ES-I3 (cell line): ENCODE data around the gene KIAA1217.

Source experiments
- H3K36me3 ChIP-seq: 2 replicates; pipeline ENCODE4 v1.6.1; 2013; ENCODE audit warnings: mild to moderate bottlenecking, low read length, control low read depth, moderate library complexity; ENCODE audit not compliant: insufficient read depth
- H3K4me1 ChIP-seq: 2 replicates; pipeline ENCODE4 v1.6.1; 2013; ENCODE audit warnings: mild to moderate bottlenecking, control low read depth, low read length; ENCODE audit not compliant: insufficient read depth
- H3K9ac ChIP-seq: 2 replicates; pipeline ENCODE4 v1.6.1; 2013; ENCODE audit warnings: low read depth, mild to moderate bottlenecking, low read length, moderate library complexity
- H3K9me3 ChIP-seq: 2 replicates; pipeline ENCODE4 v1.6.1; 2013; ENCODE audit warnings: mild to moderate bottlenecking, low read length, moderate library complexity; ENCODE audit not compliant: control insufficient read depth, insufficient read depth

KIAA1217 gene

GRCh38 chr10:24242562-24242961 lies 33.6 kb downstream of the KIAA1217 start:
- H3K9me3 ChIP-seq: no peaks in the 10 kb centered on the region
- no peaks in the 10 kb centered on the region for H3K36me3 ChIP-seq
- peaks cover 26% of the 10 kb centered on the region for H3K4me1 ChIP-seq
- H3K9ac ChIP-seq: no peak overlapping the region

GRCh38 chr10:24246365-24246764 lies 37.4 kb downstream of the KIAA1217 start:
- Histone ChIP-seq H3K4me1 (peaks cover 10% of the 10 kb centered on the region), H3K36me3 (no peaks in the 10 kb centered on the region), H3K9me3 (no peaks in the 10 kb centered on the region), H3K9ac (no peak overlapping the region)

- Histone ChIP-seq H3K4me1 (peaks cover 13% of the 10 kb centered on the region), H3K9me3 (no peaks in the 10 kb centered on the region), H3K9ac (no peak overlapping the region), H3K36me3 (no peaks in the 10 kb centered on the region)
Measured at GRCh38 chr10:24247841-24248240, 38.9 kb downstream of the KIAA1217 start.

- Histone ChIP-seq H3K9ac (no peak overlapping the region), H3K36me3 (no peaks in the 10 kb centered on the region), H3K9me3 (no peaks in the 10 kb centered on the region), H3K4me1 (peaks cover 22% of the 10 kb centered on the region)
Measured at GRCh38 chr10:24249829-24250415, 41.0 kb downstream of the KIAA1217 start.

GRCh38 chr10:24251547-24251946 lies 42.6 kb downstream of the KIAA1217 start:
- no peaks in the 10 kb centered on the region for H3K9me3 ChIP-seq
- H3K9ac ChIP-seq: no peak overlapping the region
- no peaks in the 10 kb centered on the region for H3K36me3 ChIP-seq
- H3K4me1 ChIP-seq: peaks cover 25% of the 10 kb centered on the region

GRCh38 chr10:24254180-24254579 lies 45.2 kb downstream of the KIAA1217 start:
- H3K9me3 ChIP-seq: no peaks in the 10 kb centered on the region
- no peak overlapping the region for H3K9ac ChIP-seq
- H3K4me1 ChIP-seq: peaks cover 37% of the 10 kb centered on the region

GRCh38 chr10:24255115-24255880 lies 46.4 kb downstream of the KIAA1217 start:
- no peaks in the 10 kb centered on the region for H3K9me3 ChIP-seq
- H3K36me3 ChIP-seq: peaks cover 4% of the 10 kb centered on the region; the same call in 1 of the 2 replicates
- peak overlapping the region; percentile 58; the same call in 1 of the 2 replicates for H3K9ac ChIP-seq
- peaks cover 28% of the 10 kb centered on the region for H3K4me1 ChIP-seq

More at GRCh38 chr10:24254180-24254579, 45.2 kb downstream of the KIAA1217 start:
- H3K36me3 ChIP-seq: peaks cover 4% of the 10 kb centered on the region; the same call in 1 of the 2 replicates

GRCh38 chr10:24255881-24256311 lies 47.0 kb downstream of the KIAA1217 start:
- peak overlapping the region; percentile 58 for H3K9ac ChIP-seq
- H3K9me3 ChIP-seq: no peaks in the 10 kb centered on the region
- H3K4me1 ChIP-seq: peaks cover 28% of the 10 kb centered on the region
- H3K36me3 ChIP-seq: peaks cover 6% of the 10 kb centered on the region

- H3K9me3 ChIP-seq: no peaks in the 10 kb centered on the region
- peaks cover 6% of the 10 kb centered on the region for H3K36me3 ChIP-seq
- H3K4me1 ChIP-seq: peaks cover 24% of the 10 kb centered on the region
- H3K9ac ChIP-seq: peak overlapping the region; percentile 58
Measured at GRCh38 chr10:24256619-24257107, 47.7 kb downstream of the KIAA1217 start.

- Histone ChIP-seq H3K9ac (no peak overlapping the region), H3K36me3 (peaks cover 6% of the 10 kb centered on the region), H3K9me3 (no peaks in the 10 kb centered on the region), H3K4me1 (peaks cover 24% of the 10 kb centered on the region)
Measured at GRCh38 chr10:24257588-24257987, 48.6 kb downstream of the KIAA1217 start.

GRCh38 chr10:24259365-24260130 lies 50.6 kb downstream of the KIAA1217 start:
- peaks cover 26% of the 10 kb centered on the region for H3K4me1 ChIP-seq
- peaks cover 6% of the 10 kb centered on the region for H3K36me3 ChIP-seq
- no peak overlapping the region for H3K9ac ChIP-seq

GRCh38 chr10:24261627-24262026 lies 52.7 kb downstream of the KIAA1217 start:
- no peak overlapping the region for H3K9ac ChIP-seq
- peaks cover 19% of the 10 kb centered on the region for H3K4me1 ChIP-seq
- H3K9me3 ChIP-seq: no peaks in the 10 kb centered on the region
- H3K36me3 ChIP-seq: peaks cover 6% of the 10 kb centered on the region

More at GRCh38 chr10:24259365-24260130, 50.6 kb downstream of the KIAA1217 start:
- H3K9me3 ChIP-seq: no peaks in the 10 kb centered on the region

GRCh38 chr10:24262929-24263590 lies 54.1 kb downstream of the KIAA1217 start:
- Histone ChIP-seq H3K9ac (no peak overlapping the region), H3K9me3 (no peaks in the 10 kb centered on the region), H3K4me1 (peaks cover 8% of the 10 kb centered on the region; the same call in 1 of the 2 replicates), H3K36me3 (peaks cover 2% of the 10 kb centered on the region; the same call in 1 of the 2 replicates)

- H3K9ac ChIP-seq: no peak overlapping the region
- H3K4me1 ChIP-seq: peaks cover 4% of the 10 kb centered on the region; the same call in 1 of the 2 replicates
- H3K36me3 ChIP-seq: no peaks in the 10 kb centered on the region; the same call in 1 of the 2 replicates
- H3K9me3 ChIP-seq: no peaks in the 10 kb centered on the region
Measured at GRCh38 chr10:24269476-24269875, 60.5 kb downstream of the KIAA1217 start.
